Measurements from ENCODE around the gene NLRP12.

GRCh38 chr19:53795019-53795418, 29.1 kb downstream of the NLRP12 start:
- TF ChIP-seq CTCF (IDR thresholded peaks at IDR 0.05) = no peak
- TF ChIP-seq EZH2 (IDR thresholded peaks at IDR 0.05; ENCODE audit: borderline replicate concordance, insufficient read depth, low read depth, low read length, poor library complexity, severe bottlenecking) = no peak
